Body of pancreas (tissue), 4 donors: ENCODE data around the gene RFX8.

ENCODE experiments used
- CTCF ChIP-seq, 7 experiments: fragments of 450-650 bp in 4 of 7; fragments of 200-600 bp in 3 of 7; sonication (generic) in 3 of 7; IDR thresholded peaks; one replicate each; pipeline ENCODE4 v1.5.1; 2016 to 2019; ENCODE audit warnings: antibody characterized with exemption in 7 of 7
- POLR2A ChIP-seq, 3 donors: fragments of 450-650 bp; IDR thresholded peaks; one replicate each; pipeline ENCODE4 v1.6.1; 2016; ENCODE audit warnings: antibody characterized with exemption in 3 of 3, mild to moderate bottlenecking in 2 of 3

DNA sequence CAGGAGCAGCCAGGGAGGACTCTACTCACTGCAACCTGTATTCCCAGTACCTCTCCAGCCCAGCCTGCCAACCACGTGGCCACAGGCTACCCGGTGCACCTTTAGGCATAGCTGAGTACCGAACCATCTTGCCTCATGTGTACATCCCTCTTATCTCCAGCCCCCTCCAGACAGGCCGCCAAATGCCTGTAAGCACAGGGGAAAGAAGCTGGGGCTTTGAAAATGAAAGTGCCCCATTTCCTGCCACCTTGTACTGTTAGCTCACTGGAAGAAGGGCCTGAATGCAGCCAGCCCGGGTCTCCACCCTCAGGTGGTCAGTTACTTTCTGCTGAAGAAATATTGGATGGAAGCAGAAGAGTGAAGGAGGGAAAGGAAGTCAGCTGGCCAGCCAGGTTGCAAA lies 27.2 kb upstream of the RFX8 start:
- TF ChIP-seq CTCF (IDR thresholded peaks at IDR 0.05) (no peak), POLR2A (IDR thresholded peaks at IDR 0.05) (no peak)
